Stimulated activated CD4-positive, alpha-beta T cell treated with anti-CD3 and anti-CD28 coated beads, Interleukin-4, amount 100 ng/mL, for 24 hours (primary cell): ENCODE data around the gene RHBDF2.
A peak's percentile ranks its signal among the peaks of the same experiment; 100 is the strongest.
"Not testable (repeated sequence)": the region's sequence is repeated elsewhere in the genome, so short reads cannot be mapped to it uniquely, and the experiment has no call there.

ENCODE experiments used
- DNase-seq: peaks from one replicate; pipeline ENCODE4 v3.0.0-alpha.2; 2020

The RHBDF2 gene

GRCh38 chr17:76523084-76524037, 22.1 kb upstream of the RHBDF2 start:
- DNase-seq, result peak; percentile 83

GRCh38 chr17:76521683-76522082, 20.5 kb upstream of the RHBDF2 start:
- not testable (repeated sequence) for DNase-seq

GRCh38 chr17:76521262-76521661, 20.0 kb upstream of the RHBDF2 start:
- DNase-seq, result no peak

GRCh38 chr17:76519048-76519966, 18.1 kb upstream of the RHBDF2 start:
- no peak for DNase-seq

GRCh38 chr17:76517638-76518038, 16.4 kb upstream of the RHBDF2 start:
- DNase-seq, result no peak

GRCh38 chr17:76515274-76515949, 14.2 kb upstream of the RHBDF2 start:
- peak; percentile 86 for DNase-seq

- DNase-seq, result not testable (repeated sequence)
These were observed 13.1 kb upstream of the RHBDF2 start for GRCh38 chr17:76514355-76514754.

- DNase-seq, result no peak
These were observed 12.1 kb upstream of the RHBDF2 start for GRCh38 chr17:76513306-76513692.

GRCh38 chr17:76512366-76513305, 11.4 kb upstream of the RHBDF2 start:
- DNase-seq, result no peak

- DNase-seq, result no peak
These were observed 10.6 kb upstream of the RHBDF2 start for GRCh38 chr17:76511668-76512365.

GRCh38 chr17:76510831-76511244, 9.6 kb upstream of the RHBDF2 start:
- DNase-seq, result no peak

- DNase-seq, result not testable (repeated sequence)
These were observed 7.3 kb upstream of the RHBDF2 start for GRCh38 chr17:76508472-76509063.

- peak; percentile 90 for DNase-seq
These were observed 5.5 kb upstream of the RHBDF2 start for GRCh38 chr17:76506408-76507345.

GRCh38 chr17:76504117-76504516, 2.9 kb upstream of the RHBDF2 start:
- DNase-seq, result no peak

- DNase-seq, result no peak
These were observed 1.4 kb upstream of the RHBDF2 start for GRCh38 chr17:76502341-76503211.

- DNase-seq, result no peak
These were observed 644 bp upstream of the RHBDF2 start for GRCh38 chr17:76501827-76502307.

- no peak for DNase-seq
These were observed 541 bp downstream of the RHBDF2 start for GRCh38 chr17:76500747-76501017.

- DNase-seq, result no peak
These were observed 1.0 kb downstream of the RHBDF2 start for GRCh38 chr17:76500074-76500746.
